GM18502 (cell line): ENCODE results near the gene S100P.

Experiments used
- ATAC-seq: cut with Tn5 transposase; IDR thresholded peaks from one replicate; pipeline ENCODE4 v1.9.1; 2021; ENCODE audit warnings: mild to moderate bottlenecking; ENCODE audit not compliant: unreplicated experiment, poor library complexity

Gene S100P

DNA sequence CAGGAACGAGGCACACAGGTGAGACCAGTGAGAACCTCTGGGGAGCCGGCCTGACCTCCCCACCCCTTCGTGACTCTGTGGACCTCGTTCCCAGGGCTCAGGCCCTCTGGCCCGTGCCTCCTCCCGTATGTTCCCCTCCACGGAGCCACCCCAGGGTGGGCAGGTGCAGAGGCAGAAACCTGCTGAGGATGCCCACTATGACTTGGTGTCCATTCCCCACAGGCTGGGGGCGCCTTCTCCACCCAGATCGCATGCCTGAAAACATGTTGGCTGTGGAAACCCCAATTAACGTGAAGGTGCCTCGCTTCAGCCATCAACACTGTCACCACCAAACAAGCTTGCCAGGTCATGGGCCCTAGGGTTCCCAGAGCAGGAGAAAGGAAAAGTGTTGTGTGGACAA is 49.3 kb downstream of the S100P start:
- no peak for ATAC-seq
